GM15510 (cell line): ENCODE data around the gene PARD3B.

Experiments used
- POLR2A ChIP-seq: IDR thresholded peaks from 3 replicates; pipeline ENCODE4 v1.6.1; 2011; ENCODE audit warnings: borderline replicate concordance; ENCODE audit not compliant: insufficient read length; ENCODE audit errors: extremely low read depth

The PARD3B gene

DNA sequence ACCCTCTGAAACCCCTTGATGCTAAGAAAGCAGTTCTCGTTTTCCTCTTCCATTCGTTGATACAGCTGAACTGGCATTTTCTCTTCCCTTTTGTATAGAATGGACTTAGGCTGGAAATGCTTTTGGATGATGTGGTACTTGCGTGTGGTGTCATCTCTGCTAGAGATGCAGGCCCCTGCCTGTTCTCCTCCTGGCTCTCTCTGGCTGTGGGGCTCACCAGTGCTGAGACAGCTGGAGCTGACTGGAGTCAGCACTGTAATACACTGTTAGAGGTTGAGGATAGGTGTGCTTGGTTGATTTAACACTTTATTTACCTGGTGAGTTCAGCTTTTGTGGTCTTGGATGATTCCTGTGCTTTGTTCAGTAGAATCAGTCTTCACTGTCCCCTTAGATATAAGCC is 30.2 kb downstream of the PARD3B start:
- no peak for TF ChIP-seq POLR2A

DNA sequence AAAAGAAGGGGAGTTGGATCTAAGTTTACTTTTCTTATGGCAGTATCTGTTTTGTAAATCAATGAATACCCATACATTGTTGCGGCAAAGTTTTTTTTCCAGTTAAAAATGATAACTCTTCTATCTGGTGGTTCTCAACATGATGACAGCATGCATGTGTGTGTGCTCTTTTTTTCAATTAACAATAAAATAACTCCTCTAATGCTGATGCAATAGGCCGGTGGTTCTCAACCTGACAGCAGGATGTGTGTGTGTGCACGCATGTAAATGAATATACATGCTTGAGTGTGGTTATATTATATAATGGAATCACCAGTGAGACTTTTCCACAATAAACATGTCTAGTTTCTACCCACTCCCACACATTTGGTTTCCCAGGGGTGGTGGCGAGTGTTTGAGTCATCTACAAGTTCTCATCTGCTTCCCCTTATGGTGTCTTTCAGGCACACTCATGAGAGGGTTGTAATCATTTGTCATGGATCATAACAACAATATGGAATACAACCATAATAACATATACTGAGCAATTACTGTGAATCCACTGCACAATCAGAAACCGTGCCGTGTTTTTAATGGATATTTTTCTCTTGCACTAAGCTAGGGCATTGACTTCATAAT is 31.2 kb downstream of the PARD3B start:
- TF ChIP-seq POLR2A, result no peak

DNA sequence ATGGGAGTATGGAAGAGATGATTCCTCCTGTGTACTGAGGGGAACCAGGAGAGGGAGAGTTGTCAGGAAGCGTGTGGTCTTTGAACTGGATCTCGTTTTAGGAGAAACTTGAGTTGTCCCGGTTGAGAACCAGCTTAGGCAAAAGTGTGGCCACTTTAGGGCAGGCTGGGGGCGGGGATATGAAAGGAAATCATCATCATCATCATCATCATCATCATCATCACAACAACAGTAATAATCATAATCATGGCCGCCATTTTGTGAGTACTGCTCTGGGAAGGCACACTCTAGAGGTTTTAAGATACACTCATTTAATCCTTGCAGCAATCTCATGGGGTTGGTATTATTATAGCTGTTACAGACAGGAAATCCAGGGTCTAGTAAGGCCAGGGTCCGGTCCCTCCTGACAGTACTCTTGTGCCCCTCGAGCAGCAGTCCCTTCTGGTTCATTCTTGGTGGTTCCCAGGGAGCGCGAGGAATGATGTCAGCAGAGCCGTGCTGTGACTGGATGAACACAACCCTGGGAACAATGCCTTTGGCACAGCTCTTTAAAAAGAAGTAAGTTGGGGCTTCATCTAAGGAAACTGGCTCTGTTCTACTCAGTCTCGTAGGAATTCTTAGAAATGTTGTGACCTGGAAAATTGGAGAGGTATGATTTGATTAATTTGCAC is 33.8 kb downstream of the PARD3B start:
- TF ChIP-seq POLR2A, result no peak

GRCh38 chr2:204581946-204582345 is 36.7 kb downstream of the PARD3B start:
- no peak for TF ChIP-seq POLR2A

GRCh38 chr2:204583773-204584172 is 38.5 kb downstream of the PARD3B start:
- no peak for TF ChIP-seq POLR2A

DNA sequence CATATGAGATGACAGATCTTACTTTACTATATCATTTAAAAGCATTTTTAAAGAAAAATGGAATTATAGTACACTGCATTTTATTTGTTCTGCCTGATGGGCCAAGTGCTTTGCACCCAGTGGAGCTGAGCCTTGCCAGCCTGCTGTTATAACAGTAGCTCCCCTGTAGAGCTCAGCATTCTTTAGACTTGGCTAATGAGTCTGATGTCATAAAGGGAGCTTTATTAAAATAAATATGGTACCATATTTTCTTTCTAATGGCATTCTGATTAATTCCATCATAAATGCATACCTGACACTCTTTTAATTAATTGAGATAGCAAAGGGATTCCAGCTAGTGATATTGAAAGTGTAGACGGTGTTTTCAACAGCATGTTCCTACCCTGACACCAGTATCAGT is 40.7 kb downstream of the PARD3B start:
- TF ChIP-seq POLR2A, result no peak

GRCh38 chr2:204586444-204587180 is 41.3 kb downstream of the PARD3B start:
- no peak for TF ChIP-seq POLR2A

GRCh38 chr2:204590063-204590462 is 44.8 kb downstream of the PARD3B start:
- no peak for TF ChIP-seq POLR2A

GRCh38 chr2:204591225-204591624 is 46.0 kb downstream of the PARD3B start:
- TF ChIP-seq POLR2A, result no peak

DNA sequence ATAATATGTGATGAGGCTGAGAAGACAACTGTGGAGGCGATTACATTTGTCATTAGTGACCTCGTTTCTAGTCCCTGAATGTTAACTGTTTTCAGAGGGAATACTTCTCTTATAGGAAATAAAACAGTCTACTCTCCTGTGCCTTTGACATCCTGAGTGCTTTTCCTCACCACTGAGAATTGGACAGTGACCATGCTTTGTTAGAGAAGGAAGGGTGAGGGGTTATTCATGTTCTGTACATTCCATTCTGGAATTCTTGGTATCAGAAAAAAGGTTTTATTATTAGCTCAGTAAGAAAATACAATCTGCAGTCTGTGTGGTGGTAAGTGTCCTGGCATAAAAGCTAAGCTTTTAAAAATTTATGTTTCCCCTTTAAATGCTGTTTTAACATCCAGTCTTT is 58.8 kb downstream of the PARD3B start:
- no peak for TF ChIP-seq POLR2A

DNA sequence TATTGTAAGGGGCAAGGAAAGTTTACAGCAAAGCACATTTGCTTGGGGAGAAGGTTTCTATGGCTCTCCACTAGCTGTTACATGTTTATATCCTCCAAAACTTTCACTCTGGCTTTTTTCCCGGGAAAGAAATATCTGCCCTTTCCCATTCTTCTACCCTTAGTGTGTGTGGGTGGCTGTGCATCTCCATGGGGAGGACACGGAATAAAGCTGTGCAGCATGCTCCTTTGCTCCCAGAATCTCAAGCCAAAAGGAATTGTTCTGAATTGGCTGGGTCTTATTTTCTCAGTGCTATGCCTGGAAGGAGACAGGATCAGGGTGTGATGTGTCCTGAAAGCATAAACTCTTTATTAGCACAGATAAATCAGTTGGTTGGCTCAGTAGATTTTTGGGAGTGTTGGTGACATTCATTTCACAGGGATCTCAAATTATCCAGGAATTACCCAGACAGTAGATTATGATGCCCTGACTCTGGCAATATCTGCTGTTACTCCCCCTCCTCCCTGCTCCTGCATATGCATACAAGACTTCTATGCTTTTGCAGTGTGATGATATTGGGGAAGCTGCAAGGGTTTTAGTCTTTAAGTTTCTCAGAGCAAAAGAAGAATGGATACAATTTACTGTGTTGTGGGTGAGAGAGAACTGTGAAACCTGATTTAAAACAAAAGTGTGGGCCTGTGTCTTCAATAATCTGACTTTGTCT is 63.1 kb downstream of the PARD3B start:
- no peak for TF ChIP-seq POLR2A

DNA sequence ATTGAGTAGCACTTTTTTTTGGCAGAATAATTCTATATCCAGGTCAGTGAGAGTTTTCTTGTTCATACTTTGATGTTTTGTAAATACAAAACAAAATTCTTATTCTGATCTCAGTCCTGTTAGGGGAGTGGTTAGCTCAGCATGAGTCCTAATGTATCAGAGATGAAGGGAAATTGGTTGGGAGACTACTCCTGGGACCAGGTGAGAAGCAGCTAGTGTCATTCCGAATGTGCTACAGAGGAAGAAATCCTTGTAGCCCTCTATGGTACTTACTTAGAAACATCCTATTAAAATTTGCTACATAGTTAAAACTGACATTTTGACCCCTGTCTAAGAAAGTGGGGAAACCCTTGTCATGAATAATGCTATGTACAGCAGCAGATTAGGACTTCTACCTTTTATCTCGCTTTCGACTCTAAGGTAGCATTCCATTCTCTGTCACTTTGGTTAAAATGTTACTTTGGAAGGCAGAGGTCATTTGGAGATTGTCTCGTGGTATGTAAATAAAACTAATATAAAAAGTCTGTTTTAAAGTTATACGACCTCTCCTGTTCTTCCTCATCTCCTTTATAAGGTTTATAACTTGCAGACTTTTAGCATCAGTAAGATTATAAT is 65.8 kb downstream of the PARD3B start:
- no peak for TF ChIP-seq POLR2A

DNA sequence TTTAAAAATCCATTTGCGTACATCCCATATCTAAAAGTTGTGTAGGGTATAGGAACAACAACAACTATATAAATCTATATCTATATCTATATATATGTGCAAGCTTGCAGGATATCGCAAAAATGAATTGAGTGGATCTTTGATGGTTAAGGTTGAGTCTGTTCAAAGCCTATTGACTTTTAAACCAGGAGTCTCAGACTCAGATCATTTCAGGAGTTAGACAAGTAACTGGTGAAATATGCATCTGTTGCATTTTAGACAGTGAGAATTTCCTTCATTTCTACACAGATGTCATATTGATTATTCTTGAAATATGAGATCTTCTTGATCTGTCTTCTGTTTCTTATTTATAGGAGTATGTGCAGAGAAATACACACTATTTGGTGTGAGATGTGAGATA is 66.5 kb downstream of the PARD3B start:
- TF ChIP-seq POLR2A, result no peak

DNA sequence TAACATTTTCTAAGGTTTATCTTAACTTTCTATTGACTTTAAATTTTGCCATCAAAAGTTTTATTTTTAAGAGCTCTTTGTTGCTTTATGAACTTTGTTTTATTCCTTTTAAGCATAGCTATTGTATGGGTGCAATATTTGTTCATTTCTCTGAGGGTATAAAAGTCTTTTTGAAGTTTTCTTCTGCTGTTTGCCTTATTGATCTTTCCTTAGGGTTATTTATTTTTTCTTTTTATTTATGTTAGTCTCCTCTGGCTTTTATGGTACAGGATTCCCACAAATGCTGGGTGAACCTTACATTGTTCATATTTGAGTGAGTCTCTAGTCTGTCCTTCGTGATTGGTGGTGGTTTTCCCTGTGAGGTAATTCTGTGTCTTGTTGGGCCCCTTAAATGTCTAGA is 68.4 kb downstream of the PARD3B start:
- no peak for TF ChIP-seq POLR2A

DNA sequence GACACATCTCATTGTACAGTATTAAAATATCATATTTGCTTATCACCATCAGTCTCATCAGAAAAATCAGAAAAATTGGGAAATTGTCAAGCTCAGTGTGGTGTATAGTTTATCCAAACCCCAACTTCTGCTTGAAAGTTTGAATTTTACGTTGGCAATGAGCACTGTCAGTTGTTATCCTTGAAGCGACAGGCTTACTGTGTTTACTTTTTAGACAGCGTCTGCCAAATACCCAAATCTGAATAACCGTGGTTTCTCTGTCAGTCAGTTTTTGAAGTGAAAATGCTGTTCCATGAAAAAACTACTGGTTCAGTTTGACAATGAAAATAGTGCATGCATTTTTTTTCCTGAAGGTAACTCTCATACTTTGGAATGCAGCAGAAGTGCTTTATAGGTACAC is 70.2 kb downstream of the PARD3B start:
- TF ChIP-seq POLR2A, result no peak
